Duodenal mucosa (tissue), 2 donors: ENCODE results near the gene TRPM4.

Experiments
- H3K27ac ChIP-seq: one replicate; pipeline ENCODE4 v1.7.0; 2013; ENCODE audit warnings: low read depth, low read length
- H3K27me3 ChIP-seq, 2 donors: one replicate each; pipeline ENCODE4 v1.7.0; 2013; ENCODE audit warnings: low read length in 2 of 2, control low read depth in 1 of 2; ENCODE audit not compliant: insufficient read depth in 2 of 2, control insufficient read depth in 1 of 2
- H3K36me3 ChIP-seq, 2 donors: one replicate each; pipeline ENCODE4 v1.7.0; 2013; ENCODE audit warnings: low read length in 2 of 2, control low read depth in 1 of 2; ENCODE audit not compliant: insufficient read depth in 2 of 2, control insufficient read depth in 1 of 2
- H3K4me1 ChIP-seq, 2 donors: one replicate each; pipeline ENCODE4 v1.7.0; 2013; ENCODE audit warnings: low read length in 2 of 2, control low read depth in 1 of 2; ENCODE audit not compliant: insufficient read depth in 2 of 2, control insufficient read depth in 1 of 2
- H3K4me3 ChIP-seq, 2 donors: one replicate each; pipeline ENCODE4 v1.7.0; 2013; ENCODE audit warnings: low read length in 2 of 2, low read depth in 1 of 2
- H3K9ac ChIP-seq, 2 donors: one replicate each; pipeline ENCODE4 v1.7.0; 2013; ENCODE audit warnings: low read length in 2 of 2, low read depth in 1 of 2
- H3K9me3 ChIP-seq, 2 donors: one replicate each; pipeline ENCODE4 v1.7.0; 2013; ENCODE audit warnings: low read length in 2 of 2, control low read depth in 1 of 2; ENCODE audit not compliant: control insufficient read depth in 1 of 2

TRPM4 gene

GRCh38 chr19:49157445-49158224 lies at the start of gene TRPM4:
Gene TRPM4, plus strand, starts transcription at chr19:49157792. Its CDS starts 75 bp downstream, at chr19:49157867.
- H3K4me3 ChIP-seq, result peak within 1 kb of the TSS; percentile 73 to 79
- peaks cover 17 to 28% of the 10 kb centered on the region in 2 donors for H3K4me1 ChIP-seq
- peak within 1 kb of the TSS; percentile 77 to 86 for H3K9ac ChIP-seq

GRCh38 chr19:49109051-49109450 lies 48.5 kb upstream of the TRPM4 start:
- Histone ChIP-seq H3K4me1 (peaks cover 5 to 6% of the 10 kb centered on the region in 2 donors), H3K9me3 (no peaks in the 10 kb centered on the region), H3K27me3 (no peaks in the 10 kb centered on the region), H3K4me3 (no peak overlapping the region), H3K9ac (no peak overlapping the region), H3K36me3 (peaks cover 18 to 52% of the 10 kb centered on the region in 2 donors), H3K27ac (no peak overlapping the region)

More at GRCh38 chr19:49157445-49158224, at the start of gene TRPM4:
- Histone ChIP-seq H3K36me3 (no peaks in the 10 kb centered on the region), H3K9me3 (no peaks in the 10 kb centered on the region), H3K27ac (peak within 1 kb of the TSS; percentile 93), H3K27me3 (no peaks in the 10 kb centered on the region)

DNA sequence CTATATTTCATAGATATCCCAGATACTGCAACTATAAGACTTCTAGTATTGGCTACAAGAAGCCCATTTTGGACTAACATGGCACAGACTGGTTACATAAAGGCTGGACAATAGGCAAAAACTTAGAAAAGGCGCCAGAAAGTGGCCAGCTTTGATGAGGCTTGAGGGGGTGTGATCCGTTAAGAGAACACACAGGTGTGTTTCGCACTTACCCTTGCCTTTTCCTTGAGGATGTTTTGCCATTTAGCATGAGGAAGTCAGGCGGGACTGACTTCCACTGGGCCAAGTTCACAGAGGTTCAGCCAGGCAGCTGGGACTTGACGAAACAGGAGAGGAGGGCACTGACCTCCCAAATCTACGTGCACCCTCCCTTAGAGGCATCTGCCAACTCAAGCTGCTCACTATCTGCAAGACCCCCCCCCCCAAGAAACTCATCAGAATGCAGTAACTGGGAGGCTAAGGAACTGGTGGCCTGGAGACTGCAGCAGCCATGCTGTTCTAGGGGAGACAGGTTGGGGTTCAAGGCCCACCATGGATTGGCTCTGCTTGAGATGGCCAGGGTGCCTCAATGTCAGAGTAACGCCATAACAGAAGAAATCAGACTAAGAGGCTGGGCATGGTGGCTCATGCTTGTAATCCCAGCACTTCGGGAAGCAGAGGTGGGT lies 47.9 kb upstream of the TRPM4 start:
- H3K4me1 ChIP-seq, result peaks cover 5 to 6% of the 10 kb centered on the region in 2 donors
- H3K36me3 ChIP-seq, result peaks cover 18 to 45% of the 10 kb centered on the region in 2 donors
- H3K9ac ChIP-seq, result no peak overlapping the region
- H3K27ac ChIP-seq, result no peak overlapping the region
- no peak overlapping the region for H3K4me3 ChIP-seq
- no peaks in the 10 kb centered on the region for H3K27me3 ChIP-seq
- no peaks in the 10 kb centered on the region for H3K9me3 ChIP-seq

GRCh38 chr19:49110567-49110966 lies 47.0 kb upstream of the TRPM4 start:
- Histone ChIP-seq H3K27me3 (no peaks in the 10 kb centered on the region), H3K9me3 (no peaks in the 10 kb centered on the region), H3K4me3 (no peak overlapping the region), H3K9ac (no peak overlapping the region), H3K27ac (no peak overlapping the region), H3K4me1 (peaks cover 5 to 11% of the 10 kb centered on the region in 2 donors), H3K36me3 (peaks cover 14 to 37% of the 10 kb centered on the region in 2 donors)

- no peak overlapping the region for H3K27ac ChIP-seq
Observed at GRCh38 chr19:49111218-49111998, 46.2 kb upstream of the TRPM4 start.

DNA sequence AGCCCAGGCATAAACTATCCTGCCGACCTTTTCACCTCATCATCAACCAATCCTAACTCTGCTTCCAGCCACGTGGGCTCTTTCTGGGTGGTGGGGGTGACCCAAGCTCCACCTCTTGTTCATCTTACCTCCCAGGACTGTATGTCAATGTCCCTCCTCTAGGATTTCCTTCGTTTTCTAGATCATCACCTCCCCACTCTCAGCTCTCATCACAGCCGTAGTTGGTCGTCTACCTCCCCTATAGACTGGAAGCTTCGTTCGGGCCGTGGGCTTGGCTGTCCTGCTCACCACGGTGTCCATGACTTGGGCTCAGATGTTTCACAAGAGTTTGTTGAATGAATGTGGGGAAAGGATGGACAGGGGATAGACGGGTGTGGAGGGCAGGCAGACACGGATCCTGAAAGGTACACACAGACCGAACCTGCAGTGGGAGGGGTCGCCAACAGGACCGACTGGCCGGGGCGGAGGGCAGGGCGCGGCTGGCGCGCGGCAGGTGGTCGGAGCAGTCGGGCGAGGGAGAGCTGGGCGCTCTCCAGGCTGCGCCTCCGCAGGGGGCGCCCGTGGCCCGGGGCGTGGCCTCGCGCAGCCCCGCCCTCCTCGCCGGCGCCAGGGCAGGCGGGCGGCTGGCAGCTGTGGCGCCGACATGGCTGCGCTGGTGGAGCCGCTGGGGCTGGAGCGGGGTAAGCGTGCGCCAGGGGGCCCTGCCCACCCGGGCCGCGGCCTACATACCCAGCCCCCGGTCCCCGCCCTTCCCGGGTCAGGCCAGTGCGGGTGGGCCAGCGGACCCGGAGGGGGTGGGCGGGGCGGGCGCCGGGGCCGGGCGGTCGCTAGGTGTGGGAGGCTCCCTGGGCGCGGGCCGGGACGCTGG lies 43.6 kb upstream of the TRPM4 start, which contains the start of gene LIN7B:
Gene LIN7B, plus strand, starts transcription at position 609 of the 868 bp plus-strand sequence. Its CDS starts 35 bp downstream, at position 644.
- peak within 1 kb of the TSS; percentile 32 for H3K27ac ChIP-seq
- H3K4me1 ChIP-seq, result peaks cover 21 to 35% of the 10 kb centered on the region in 2 donors
- H3K9ac ChIP-seq, result peak within 1 kb of the TSS; percentile 33 to 66

More at GRCh38 chr19:49111218-49111998, 46.2 kb upstream of the TRPM4 start:
- no peaks in the 10 kb centered on the region for H3K9me3 ChIP-seq
- no peaks in the 10 kb centered on the region for H3K27me3 ChIP-seq
- peaks cover 5 to 15% of the 10 kb centered on the region in 2 donors for H3K4me1 ChIP-seq
- peaks cover 10 to 29% of the 10 kb centered on the region in 2 donors for H3K36me3 ChIP-seq
- H3K9ac ChIP-seq, result no peak overlapping the region
- H3K4me3 ChIP-seq, result no peak overlapping the region

GRCh38 chr19:49114630-49115363 lies 42.8 kb upstream of the TRPM4 start:
- H3K9ac ChIP-seq, result peak overlapping the region; percentile 33 to 63
- no peaks in the 10 kb centered on the region for H3K27me3 ChIP-seq
- H3K4me3 ChIP-seq, result peak overlapping the region; percentile 66 to 77
- H3K9me3 ChIP-seq, result no peaks in the 10 kb centered on the region
- H3K27ac ChIP-seq, result peak overlapping the region; percentile 32
- H3K4me1 ChIP-seq, result peaks cover 21 to 35% of the 10 kb centered on the region in 2 donors
- no peaks in the 10 kb centered on the region for H3K36me3 ChIP-seq

More for the DNA sequence above, 43.6 kb upstream of the TRPM4 start, which contains the start of gene LIN7B:
- no peaks in the 10 kb centered on the region for H3K9me3 ChIP-seq
- H3K27me3 ChIP-seq, result no peaks in the 10 kb centered on the region
- H3K4me3 ChIP-seq, result peak within 1 kb of the TSS; percentile 71 to 77
- H3K36me3 ChIP-seq, result peaks cover 2 to 5% of the 10 kb centered on the region in 2 donors

DNA sequence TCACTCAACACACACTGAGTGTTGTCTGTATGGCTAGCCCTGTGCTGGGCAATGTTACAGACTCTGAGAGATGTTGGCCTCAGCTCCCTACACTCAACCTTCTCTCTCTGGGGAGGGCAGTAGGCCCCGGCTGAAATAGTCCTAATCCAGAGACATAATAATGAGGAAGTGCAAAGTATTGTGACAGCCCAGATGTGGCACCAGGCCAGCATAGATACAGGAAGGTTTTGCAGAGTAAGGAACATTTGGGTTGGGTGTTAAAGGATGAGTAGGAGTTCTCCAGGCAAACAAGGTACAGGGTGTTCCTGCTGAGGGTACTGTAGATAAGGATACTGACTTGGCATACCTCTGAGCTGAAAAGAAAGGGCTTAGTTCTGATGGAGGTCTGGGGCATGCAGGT lies 41.0 kb upstream of the TRPM4 start:
- peaks cover 0 to 6% of the 10 kb centered on the region in 2 donors for H3K27me3 ChIP-seq
- no peak overlapping the region for H3K27ac ChIP-seq
- H3K4me3 ChIP-seq, result no peak overlapping the region
- H3K9ac ChIP-seq, result no peak overlapping the region
- peaks cover 27 to 40% of the 10 kb centered on the region in 2 donors for H3K4me1 ChIP-seq
- no peaks in the 10 kb centered on the region for H3K9me3 ChIP-seq
- no peaks in the 10 kb centered on the region for H3K36me3 ChIP-seq
